GM18951 (cell line): ENCODE data around the gene LDLRAD4.

Experiments used
- POLR2A ChIP-seq: IDR thresholded peaks from 4 replicates; pipeline ENCODE4 v1.6.1; 2011; ENCODE audit warnings: mild to moderate bottlenecking; ENCODE audit not compliant: insufficient read length, insufficient read depth; ENCODE audit errors: extremely low read depth
- in situ Hi-C: fragments of 300-500 bp; cut with MboI; formaldehyde crosslinking; loops from one replicate; pipeline ENCODE4 v1.12.0; 2022; ENCODE audit warnings: low sequenced_read_pairs, mixed read lengths, inconsistent platforms; ENCODE audit not compliant: unreplicated experiment

The LDLRAD4 gene

GRCh38 chr18:13425357-13426091, 207.0 kb downstream of the LDLRAD4 start:
- no peak for TF ChIP-seq POLR2A
- in situ Hi-C loops = no loop called here

DNA sequence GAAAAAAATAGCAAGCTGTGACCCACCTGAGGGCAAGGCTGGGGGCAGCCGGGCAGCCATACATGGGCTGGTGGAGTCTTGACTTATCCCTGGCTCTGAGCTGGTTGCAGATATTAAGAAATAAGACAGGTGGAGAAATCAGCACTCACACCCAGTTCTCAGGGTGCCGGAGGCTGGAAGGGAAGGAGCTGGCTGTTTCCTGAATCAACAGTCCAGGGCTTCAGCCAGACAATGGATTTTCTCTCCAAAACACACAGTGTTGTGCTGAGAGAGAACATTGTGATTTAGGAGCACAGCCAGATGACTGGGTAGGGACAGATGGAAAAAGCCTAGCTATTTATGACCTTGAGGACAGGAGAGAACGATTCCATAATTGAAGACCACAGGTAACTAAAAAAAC, 208.8 kb downstream of the LDLRAD4 start:
- TF ChIP-seq POLR2A = no peak
- in situ Hi-C loops = no loop called here

DNA sequence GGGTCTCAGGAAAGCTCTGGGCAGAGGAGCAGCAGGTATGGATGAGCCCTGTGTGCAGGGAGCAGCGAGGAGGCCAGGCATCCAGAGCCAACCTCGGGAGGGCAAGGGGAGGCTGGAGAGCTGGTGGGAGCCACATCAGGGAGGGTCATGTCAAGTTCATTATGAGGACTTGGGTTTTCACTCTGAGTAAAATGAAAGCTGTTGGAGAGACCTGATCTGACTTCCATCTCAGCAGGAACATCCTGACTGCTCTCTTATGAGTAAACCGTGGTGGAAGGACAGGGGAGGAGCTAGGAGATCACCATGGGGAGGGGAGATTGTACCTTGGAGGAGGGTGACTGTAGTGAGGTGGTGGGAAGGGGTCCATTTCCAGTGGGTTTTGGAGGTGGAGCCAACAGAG, 209.8 kb downstream of the LDLRAD4 start:
- no peak for TF ChIP-seq POLR2A
- in situ Hi-C loops = no loop called here

GRCh38 chr18:13429016-13429415, 210.5 kb downstream of the LDLRAD4 start:
- in situ Hi-C loops = no loop called here
- no peak for TF ChIP-seq POLR2A

GRCh38 chr18:13429884-13430510, 211.4 kb downstream of the LDLRAD4 start:
- no peak for TF ChIP-seq POLR2A
- in situ Hi-C loops = no loop called here

GRCh38 chr18:13430663-13431062, 212.1 kb downstream of the LDLRAD4 start:
- TF ChIP-seq POLR2A = no peak
- in situ Hi-C loops = no loop called here

DNA sequence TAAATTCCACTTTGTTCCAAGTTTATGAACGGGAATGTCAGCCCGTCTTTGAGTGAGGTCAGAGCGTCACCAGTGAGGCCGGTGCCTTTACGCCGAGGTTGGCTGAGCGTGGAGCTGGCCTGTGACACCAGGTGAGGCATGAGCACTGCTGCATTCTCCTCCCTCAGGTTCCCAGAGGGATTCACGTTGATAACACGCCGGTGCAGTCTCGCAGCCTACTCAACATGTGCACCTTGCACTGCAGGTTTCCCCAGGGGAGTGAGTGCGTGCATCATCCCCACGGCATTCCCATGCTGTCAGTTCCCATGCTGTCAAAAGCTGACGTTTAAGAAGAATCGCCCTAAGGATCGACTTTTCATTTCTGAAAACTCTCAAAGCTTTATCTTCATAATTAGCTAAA, 213.3 kb downstream of the LDLRAD4 start:
- in situ Hi-C loops = no loop called here
- TF ChIP-seq POLR2A = no peak

DNA sequence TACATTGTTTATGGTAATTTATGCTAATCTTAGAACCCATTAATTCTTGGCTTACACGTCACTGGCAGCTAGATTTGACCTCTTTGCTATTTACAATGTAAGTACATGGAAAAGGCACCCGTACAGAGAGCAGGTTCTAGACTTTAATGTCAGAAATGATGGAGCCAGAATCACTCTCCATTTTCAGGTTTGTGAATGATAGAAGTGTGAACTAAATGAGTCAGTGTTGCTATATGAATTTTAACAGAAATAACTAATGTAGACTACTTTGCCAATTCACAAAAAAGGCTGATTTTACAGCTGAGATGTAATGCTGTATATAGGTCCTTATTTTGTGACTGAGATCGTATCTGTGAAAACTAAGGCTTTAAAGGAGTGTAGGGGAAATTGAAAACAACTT, 214.6 kb downstream of the LDLRAD4 start:
- no peak for TF ChIP-seq POLR2A
- in situ Hi-C loops = no loop called here

DNA sequence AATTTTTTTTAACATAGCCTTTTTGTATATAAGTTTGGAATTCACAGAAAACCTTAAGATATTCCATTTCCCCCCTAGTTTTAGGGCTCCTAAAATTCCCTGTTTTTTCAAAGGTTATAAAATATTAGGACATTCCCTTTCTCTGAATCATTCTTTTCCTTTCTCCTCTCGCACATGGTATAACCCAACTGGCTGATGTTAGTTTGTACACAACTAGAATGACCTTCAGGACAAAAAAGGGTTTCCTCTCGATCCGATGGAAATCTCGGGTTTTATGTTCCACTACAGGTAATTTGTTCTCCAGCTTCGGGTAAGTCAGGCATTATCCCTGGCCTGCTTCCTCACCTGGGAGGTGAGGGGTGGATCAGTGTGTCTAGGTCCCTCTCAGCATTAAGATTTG, 215.1 kb downstream of the LDLRAD4 start:
- in situ Hi-C loops = no loop called here
- no peak for TF ChIP-seq POLR2A

DNA sequence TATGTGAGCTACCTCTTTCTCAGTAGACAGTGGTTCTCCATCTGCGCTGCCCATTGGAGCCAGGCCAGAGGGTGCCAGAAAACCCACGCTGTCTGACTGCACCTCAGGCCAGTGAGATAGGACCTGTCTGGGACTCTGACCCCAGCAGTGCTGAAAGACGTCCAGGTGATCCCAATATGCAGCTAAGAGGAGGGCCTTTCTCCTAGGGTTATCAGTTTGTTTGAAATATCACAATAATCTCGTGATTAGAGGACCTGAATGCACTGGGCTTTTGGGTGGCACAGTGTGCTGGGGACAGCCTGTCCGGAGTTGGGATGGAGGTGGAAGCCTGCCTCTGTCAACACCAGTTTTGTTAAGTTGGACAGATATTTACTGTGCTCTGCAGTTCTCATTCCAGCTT, 216.3 kb downstream of the LDLRAD4 start:
- in situ Hi-C loops = no loop called here
- TF ChIP-seq POLR2A = no peak

- in situ Hi-C loops = no loop called here
- TF ChIP-seq POLR2A = no peak
These were observed 217.2 kb downstream of the LDLRAD4 start for GRCh38 chr18:13435586-13436333.

GRCh38 chr18:13436576-13436975, 218.0 kb downstream of the LDLRAD4 start:
- TF ChIP-seq POLR2A = no peak
- in situ Hi-C loops = no loop called here

DNA sequence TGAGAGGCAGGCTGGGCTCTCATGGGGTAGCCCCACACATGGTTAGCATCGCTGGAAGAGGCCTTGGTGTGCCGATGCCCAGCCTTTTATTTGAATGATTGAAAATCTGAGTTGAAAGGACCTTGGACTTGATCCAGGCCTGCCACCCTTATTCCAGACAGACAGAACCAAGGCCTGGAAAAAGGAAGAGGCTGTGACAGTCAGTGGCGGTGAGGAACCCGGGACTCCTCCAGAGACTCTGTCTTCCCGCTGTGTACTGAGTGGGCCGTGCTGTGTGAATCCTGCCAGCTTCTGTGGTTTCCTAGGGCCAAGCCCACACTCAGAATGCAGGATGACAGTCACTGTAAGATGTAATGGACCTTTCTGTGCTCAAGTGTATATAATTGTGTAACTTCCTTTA, 218.5 kb downstream of the LDLRAD4 start:
- in situ Hi-C loops = no loop called here
- no peak for TF ChIP-seq POLR2A
